ENCODE data around the gene OPN4. TPM values are rescaled to one million over a fixed set of nuclear protein-coding genes. Genes with fewer than 3 reads are reported as not detected.

Gene OPN4
- total RNA-seq, 1 experiment from 2014 or later, result not detected

- Histone ChIP-seq H3K4me3 (no peak overlapping the region), H3K27me3 (no peaks in the 10 kb centered on the region), H3K4me1 (peaks cover 2% of the 10 kb centered on the region; the same call in 1 of the 2 replicates), H3K36me3 (no peaks in the 10 kb centered on the region), H3K27ac (no peak overlapping the region), H3K9me3 (replicated peaks) (no peaks in the 10 kb centered on the region)
- DNase-seq, result no peak
Measured at GRCh38 chr10:86705139-86705538, 50.8 kb downstream of the OPN4 start.

- H3K4me1 ChIP-seq, result peaks cover 2% of the 10 kb centered on the region; the same call in 1 of the 2 replicates
- no peak overlapping the region for H3K4me3 ChIP-seq
- H3K9me3 ChIP-seq (replicated peaks), result no peaks in the 10 kb centered on the region
- H3K27me3 ChIP-seq, result no peaks in the 10 kb centered on the region
- no peaks in the 10 kb centered on the region for H3K36me3 ChIP-seq
- H3K27ac ChIP-seq, result no peak overlapping the region
- DNase-seq, result no peak
Measured at GRCh38 chr10:86705905-86706304, 51.6 kb downstream of the OPN4 start.

DNA sequence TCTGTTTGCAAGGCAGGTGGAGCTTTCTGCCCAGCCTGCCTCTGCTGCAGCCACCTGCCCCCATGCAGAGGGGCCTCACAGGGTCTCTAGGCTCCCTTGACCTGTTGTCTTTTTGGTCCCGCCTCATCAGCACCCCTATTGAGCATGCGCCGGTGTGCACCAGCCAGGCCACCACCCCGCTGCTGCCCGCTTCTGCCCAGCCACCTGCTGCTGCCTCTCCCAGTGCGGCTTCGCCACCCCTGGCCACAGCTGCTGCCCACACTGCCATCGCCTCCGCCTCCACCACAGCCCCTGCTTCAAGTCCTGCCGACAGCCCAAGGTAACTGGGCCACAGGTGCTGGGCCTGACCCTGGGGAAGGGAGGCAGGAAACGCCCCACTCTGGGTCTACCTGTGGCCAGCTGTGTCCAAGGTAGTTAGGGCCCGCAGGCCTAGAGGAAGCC, 52.1 kb downstream of the OPN4 start:
- Histone ChIP-seq H3K27me3 (no peaks in the 10 kb centered on the region), H3K4me3 (no peak overlapping the region), H3K9me3 (replicated peaks) (no peaks in the 10 kb centered on the region), H3K36me3 (no peaks in the 10 kb centered on the region), H3K4me1 (peaks cover 2% of the 10 kb centered on the region; the same call in 1 of the 2 replicates), H3K27ac (no peak overlapping the region)
- DNase-seq, result peak; percentile 57 to 68

DNA sequence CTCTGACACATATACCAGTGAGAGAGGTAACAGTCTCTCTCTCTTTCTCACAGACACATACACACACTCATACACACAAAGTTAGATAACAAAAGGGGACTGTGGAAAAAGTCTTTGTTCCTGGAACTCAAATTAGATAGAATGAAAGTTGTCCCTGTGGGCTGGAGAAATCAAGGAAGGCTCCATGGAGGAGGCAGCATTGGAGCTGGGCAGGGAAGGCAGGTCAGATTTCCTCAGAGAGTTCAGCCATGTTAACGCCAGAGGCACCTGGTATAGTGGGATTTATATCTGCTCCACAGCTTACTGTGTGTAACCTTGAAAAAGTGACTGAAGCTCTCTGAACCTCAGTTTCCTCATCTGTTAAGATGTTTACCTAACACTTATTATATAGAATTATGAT, 52.6 kb downstream of the OPN4 start:
- H3K27ac ChIP-seq, result no peak overlapping the region
- H3K4me3 ChIP-seq, result no peak overlapping the region
- no peaks in the 10 kb centered on the region for H3K9me3 ChIP-seq (replicated peaks)
- DNase-seq, result no peak
- peaks cover 2% of the 10 kb centered on the region; the same call in 1 of the 2 replicates for H3K4me1 ChIP-seq
- H3K36me3 ChIP-seq, result no peaks in the 10 kb centered on the region
- no peaks in the 10 kb centered on the region for H3K27me3 ChIP-seq

DNA sequence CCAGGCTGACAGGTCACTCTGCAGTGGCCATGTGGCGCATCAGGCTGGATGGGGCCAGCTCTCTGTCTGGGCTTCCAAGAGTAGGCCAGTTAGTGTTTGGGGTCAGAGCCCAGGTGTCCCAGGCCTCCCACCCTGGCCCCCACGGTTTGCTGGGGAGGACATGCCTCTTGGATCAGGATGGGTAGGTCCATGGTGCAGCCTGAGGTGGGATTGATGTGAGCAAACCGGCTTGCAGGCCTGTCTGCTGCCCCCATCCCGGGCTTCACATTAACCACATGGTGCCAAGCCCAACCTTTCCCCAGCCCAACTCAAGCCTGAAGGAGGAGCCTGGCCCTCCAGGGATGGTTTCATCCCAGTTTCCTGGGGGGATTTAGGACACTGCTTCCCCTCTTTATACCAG, 53.2 kb downstream of the OPN4 start:
- no peaks in the 10 kb centered on the region for H3K9me3 ChIP-seq (replicated peaks)
- H3K27ac ChIP-seq, result no peak overlapping the region
- no peaks in the 10 kb centered on the region for H3K27me3 ChIP-seq
- DNase-seq, result no peak
- no peak overlapping the region for H3K4me3 ChIP-seq
- H3K4me1 ChIP-seq, result peaks cover 2% of the 10 kb centered on the region; the same call in 1 of the 2 replicates
- H3K36me3 ChIP-seq, result no peaks in the 10 kb centered on the region

- Histone ChIP-seq H3K27ac (no peak overlapping the region), H3K36me3 (no peaks in the 10 kb centered on the region)
Measured at GRCh38 chr10:86708068-86708782, 53.9 kb downstream of the OPN4 start.

DNA sequence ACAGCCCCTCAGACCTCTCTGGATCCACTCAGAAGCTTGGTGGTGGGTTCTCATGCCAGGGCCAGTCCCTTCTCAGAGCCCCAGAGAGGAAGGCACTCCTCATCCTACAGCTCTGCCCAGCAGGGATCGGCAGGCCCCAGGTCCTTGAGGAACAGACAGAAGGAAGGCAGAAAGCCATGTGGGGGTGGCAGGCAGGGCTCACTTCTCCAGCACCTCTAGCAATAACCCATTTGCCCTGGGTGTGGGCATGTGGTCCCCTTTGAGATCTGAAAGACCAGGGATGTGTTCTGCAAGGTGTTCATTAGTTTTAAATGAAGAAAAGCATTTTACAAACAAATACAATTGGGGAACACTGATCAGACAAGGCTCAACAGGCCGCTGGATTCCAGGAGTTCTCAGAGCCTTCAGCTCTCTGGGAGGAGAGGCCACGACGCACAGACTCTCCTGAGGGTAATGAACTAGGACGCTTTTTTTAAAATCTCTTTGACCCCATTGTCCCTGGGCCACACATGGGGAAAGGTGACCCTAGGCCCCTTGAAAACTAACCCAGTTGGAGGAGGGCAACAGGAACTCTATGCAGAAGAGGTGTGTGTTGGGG, 54.5 kb downstream of the OPN4 start:
- Histone ChIP-seq H3K4me1 (peaks cover 2% of the 10 kb centered on the region; the same call in 1 of the 2 replicates), H3K9me3 (replicated peaks) (no peaks in the 10 kb centered on the region), H3K4me3 (no peak overlapping the region), H3K36me3 (no peaks in the 10 kb centered on the region), H3K27ac (no peak overlapping the region), H3K27me3 (no peaks in the 10 kb centered on the region)
- DNase-seq, result no peak

More at GRCh38 chr10:86708068-86708782, 53.9 kb downstream of the OPN4 start:
- H3K27me3 ChIP-seq, result no peaks in the 10 kb centered on the region
- no peaks in the 10 kb centered on the region for H3K9me3 ChIP-seq (replicated peaks)
- H3K4me1 ChIP-seq, result peaks cover 2% of the 10 kb centered on the region; the same call in 1 of the 2 replicates
- DNase-seq, result no peak
- H3K4me3 ChIP-seq, result no peak overlapping the region

GRCh38 chr10:86709396-86710185, 55.2 kb downstream of the OPN4 start:
- H3K9me3 ChIP-seq (replicated peaks), result no peaks in the 10 kb centered on the region
- DNase-seq, result no peak
- no peaks in the 10 kb centered on the region for H3K36me3 ChIP-seq
- H3K4me1 ChIP-seq, result peaks cover 2% of the 10 kb centered on the region; the same call in 1 of the 2 replicates
- no peak overlapping the region for H3K4me3 ChIP-seq
- no peaks in the 10 kb centered on the region for H3K27me3 ChIP-seq
- H3K27ac ChIP-seq, result no peak overlapping the region

DNA sequence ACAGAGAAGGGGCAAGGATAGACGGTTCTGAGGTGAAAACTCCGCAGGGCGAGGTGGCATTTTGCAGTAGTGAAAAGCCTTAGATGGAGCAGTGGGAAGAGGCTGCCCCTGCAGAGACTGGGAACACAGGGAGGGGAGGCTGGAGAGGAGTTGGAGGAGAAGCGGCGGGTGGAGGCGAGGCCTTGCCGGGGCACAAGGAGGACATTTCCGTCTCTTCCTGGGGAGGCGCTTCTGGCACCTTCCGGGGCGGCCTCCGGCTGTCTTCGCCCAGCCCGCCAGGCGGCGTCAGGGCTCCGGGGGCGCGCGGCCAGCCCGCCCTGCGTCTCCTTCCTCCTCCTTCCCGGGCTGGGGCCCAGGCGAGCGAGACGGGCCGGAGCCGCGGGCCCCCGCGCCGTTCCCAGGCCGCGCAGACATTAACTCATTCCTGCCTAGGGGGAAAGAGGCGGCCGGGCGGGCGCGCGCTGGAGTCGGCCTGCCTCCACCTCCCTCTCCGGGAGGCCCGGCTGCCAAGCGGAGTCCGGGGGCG, 56.7 kb downstream of the OPN4 start:
- H3K27ac ChIP-seq, result peak overlapping the region; percentile 42; the same call in 1 of the 2 replicates
- no peaks in the 10 kb centered on the region for H3K9me3 ChIP-seq (replicated peaks)
- peak overlapping the region; percentile 63 for H3K4me3 ChIP-seq
- DNase-seq, result peak; percentile 78 to 85
- H3K27me3 ChIP-seq, result no peaks in the 10 kb centered on the region
- H3K4me1 ChIP-seq, result peaks cover 2% of the 10 kb centered on the region; the same call in 1 of the 2 replicates
- no peaks in the 10 kb centered on the region for H3K36me3 ChIP-seq

DNA sequence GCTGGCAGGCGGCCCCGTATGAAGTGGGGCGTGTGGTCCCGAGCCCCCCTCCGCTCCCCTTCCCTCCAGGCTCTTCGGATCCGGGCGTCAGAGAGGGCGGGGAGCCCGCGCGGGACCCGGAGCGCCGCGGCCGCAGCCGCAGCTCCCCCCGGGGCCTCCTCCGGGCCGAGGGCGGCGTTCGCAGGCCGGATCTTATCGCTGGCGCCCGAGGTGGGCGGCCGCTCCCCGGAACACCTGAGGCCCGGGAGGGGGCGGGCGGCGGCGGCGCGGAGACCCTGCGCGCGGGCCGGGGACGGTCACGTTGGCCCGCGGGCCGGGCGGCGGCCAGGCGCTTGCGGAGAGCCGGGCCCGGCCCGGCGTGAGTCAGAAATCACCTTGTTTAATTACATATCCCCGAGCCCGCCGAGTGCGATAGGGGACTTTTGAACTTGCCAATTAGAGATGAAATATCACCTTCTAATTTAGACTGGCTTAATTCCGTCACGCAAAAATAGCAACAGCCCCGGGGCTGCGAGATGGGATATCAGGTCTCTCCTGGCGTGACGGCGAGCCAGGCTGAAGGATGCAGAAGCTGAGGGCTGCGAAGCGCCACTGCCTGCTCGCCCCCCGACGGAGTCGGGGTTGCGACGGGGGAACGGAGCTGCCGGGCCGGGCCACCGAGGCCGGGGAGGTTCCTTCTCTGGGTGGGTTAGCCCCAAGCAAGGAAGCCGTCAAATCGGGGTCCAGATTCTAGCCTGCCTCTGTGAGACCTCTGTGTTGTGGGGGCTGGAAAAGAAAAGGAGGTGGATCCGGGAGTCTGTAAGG, 57.4 kb downstream of the OPN4 start:
- no peaks in the 10 kb centered on the region for H3K27me3 ChIP-seq
- peak overlapping the region; percentile 63 for H3K4me3 ChIP-seq
- H3K9me3 ChIP-seq (replicated peaks), result no peaks in the 10 kb centered on the region
- H3K27ac ChIP-seq, result peak overlapping the region; percentile 42
- DNase-seq, result peak; percentile 54 to 63
- H3K36me3 ChIP-seq, result no peaks in the 10 kb centered on the region
- no peaks in the 10 kb centered on the region for H3K4me1 ChIP-seq

DNA sequence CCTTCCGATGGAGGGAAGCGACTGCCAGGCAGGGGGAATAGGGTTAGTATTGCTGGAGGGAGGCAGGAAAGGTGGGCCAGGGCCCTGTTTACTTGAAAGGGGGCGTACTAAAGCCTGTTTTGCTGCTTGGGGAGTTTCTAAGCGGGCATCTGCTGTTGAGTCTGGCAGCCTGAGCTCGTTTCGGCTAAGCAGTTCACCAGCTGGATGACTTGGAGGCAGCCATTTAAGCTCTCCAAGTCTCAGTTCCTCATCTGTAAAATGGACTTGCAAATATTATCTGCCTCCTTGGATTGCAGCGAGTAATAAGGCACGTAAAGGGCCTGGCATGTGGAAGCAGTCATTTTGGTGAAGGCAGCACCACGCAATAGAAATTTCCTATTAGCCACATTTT, 58.0 kb downstream of the OPN4 start:
- Histone ChIP-seq H3K27ac (peak overlapping the region; percentile 42), H3K36me3 (no peaks in the 10 kb centered on the region), H3K4me3 (peak overlapping the region; percentile 63), H3K4me1 (no peaks in the 10 kb centered on the region), H3K9me3 (replicated peaks) (no peaks in the 10 kb centered on the region), H3K27me3 (no peaks in the 10 kb centered on the region)
- DNase-seq, result peak in 1 of 2 experiments; percentile 58

- DNase-seq, result no peak
- H3K4me1 ChIP-seq, result no peaks in the 10 kb centered on the region
Measured at GRCh38 chr10:86715156-86715795, 60.9 kb downstream of the OPN4 start.

GRCh38 chr10:86715836-86716235, 61.5 kb downstream of the OPN4 start:
- H3K4me3 ChIP-seq, result no peak overlapping the region

More at GRCh38 chr10:86715156-86715795, 60.9 kb downstream of the OPN4 start:
- no peak overlapping the region for H3K4me3 ChIP-seq
- H3K9me3 ChIP-seq (replicated peaks), result no peaks in the 10 kb centered on the region
- no peak overlapping the region for H3K27ac ChIP-seq
- H3K27me3 ChIP-seq, result no peaks in the 10 kb centered on the region
- no peaks in the 10 kb centered on the region for H3K36me3 ChIP-seq

More at GRCh38 chr10:86715836-86716235, 61.5 kb downstream of the OPN4 start:
- H3K4me1 ChIP-seq, result no peaks in the 10 kb centered on the region
- no peaks in the 10 kb centered on the region for H3K36me3 ChIP-seq
- DNase-seq, result no peak
- H3K27ac ChIP-seq, result no peak overlapping the region
- no peaks in the 10 kb centered on the region for H3K9me3 ChIP-seq (replicated peaks)
- no peaks in the 10 kb centered on the region for H3K27me3 ChIP-seq
